ENCODE data around the gene UCP3. TPM values are rescaled to one million over a fixed set of nuclear protein-coding genes. Genes with fewer than 3 reads are reported as not detected.

Gene UCP3
- total RNA-seq, 2 donors from 2014 or later: 0.55 to 6.8 TPM

- no peaks in the 10 kb centered on the region for H3K4me1 ChIP-seq (replicated peaks)
- H3K36me3 ChIP-seq: no peaks in the 10 kb centered on the region
- TF ChIP-seq POLR2A (IDR thresholded peaks at IDR 0.05) (no peak), POLR2AphosphoS5 (IDR thresholded peaks at IDR 0.05) (no peak)
- TF ChIP-seq, protein P1, sequence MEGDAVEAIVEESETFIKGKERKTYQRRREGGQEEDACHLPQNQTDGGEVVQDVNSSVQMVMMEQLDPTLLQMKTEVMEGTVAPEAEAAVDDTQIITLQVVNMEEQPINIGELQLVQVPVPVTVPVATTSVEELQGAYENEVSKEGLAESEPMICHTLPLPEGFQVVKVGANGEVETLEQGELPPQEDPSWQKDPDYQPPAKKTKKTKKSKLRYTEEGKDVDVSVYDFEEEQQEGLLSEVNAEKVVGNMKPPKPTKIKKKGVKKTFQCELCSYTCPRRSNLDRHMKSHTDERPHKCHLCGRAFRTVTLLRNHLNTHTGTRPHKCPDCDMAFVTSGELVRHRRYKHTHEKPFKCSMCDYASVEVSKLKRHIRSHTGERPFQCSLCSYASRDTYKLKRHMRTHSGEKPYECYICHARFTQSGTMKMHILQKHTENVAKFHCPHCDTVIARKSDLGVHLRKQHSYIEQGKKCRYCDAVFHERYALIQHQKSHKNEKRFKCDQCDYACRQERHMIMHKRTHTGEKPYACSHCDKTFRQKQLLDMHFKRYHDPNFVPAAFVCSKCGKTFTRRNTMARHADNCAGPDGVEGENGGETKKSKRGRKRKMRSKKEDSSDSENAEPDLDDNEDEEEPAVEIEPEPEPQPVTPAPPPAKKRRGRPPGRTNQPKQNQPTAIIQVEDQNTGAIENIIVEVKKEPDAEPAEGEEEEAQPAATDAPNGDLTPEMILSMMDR (IDR thresholded peaks at IDR 0.05): no peak
- WGBS: 54% methylated on average over 18 of the region's 18 CpGs
- intact Hi-C loops (cut with DNase I): loop anchor here (5.0 kb wide), 1 partner anchor 343 kb away; no protein-coding TSS in a partner anchor
- no peaks in the 10 kb centered on the region for H3K27me3 ChIP-seq (replicated peaks; ENCODE audit: insufficient read depth)
- DNase-seq (ENCODE audit: low spot score): no peak
- no peaks in the 10 kb centered on the region for H3K9me3 ChIP-seq
- peak overlapping the region; percentile 48 to 50 for H3K4me3 ChIP-seq
- peak overlapping the region; percentile 75 to 80 for H3K27ac ChIP-seq
Measured at GRCh38 chr11:73983741-73984538, 24.9 kb downstream of the UCP3 start.

GRCh38 chr11:73982990-73983740 lies 25.7 kb downstream of the UCP3 start:
- no peaks in the 10 kb centered on the region for H3K27me3 ChIP-seq (replicated peaks; ENCODE audit: insufficient read depth)
- H3K4me3 ChIP-seq: peak overlapping the region; percentile 48 to 50
- H3K9me3 ChIP-seq: no peaks in the 10 kb centered on the region
- H3K4me1 ChIP-seq (replicated peaks): no peaks in the 10 kb centered on the region
- no peaks in the 10 kb centered on the region for H3K36me3 ChIP-seq
- H3K27ac ChIP-seq: peak overlapping the region; percentile 75 to 80
- DNase-seq (ENCODE audit: low spot score): peak; percentile 89
- intact Hi-C loops (cut with DNase I): loop anchor here (5.0 kb wide), 1 partner anchor 344 kb away; no protein-coding TSS in a partner anchor
- WGBS: under 1% methylated on average over 56 of the region's 56 CpGs
- TF ChIP-seq, protein P1 (IDR thresholded peaks at IDR 0.05): peak in 1 of 4 experiments; percentile 15
- TF ChIP-seq POLR2AphosphoS5 (IDR thresholded peaks at IDR 0.05) (peak; percentile 83), POLR2A (IDR thresholded peaks at IDR 0.05) (peak; percentile 45)

DNA sequence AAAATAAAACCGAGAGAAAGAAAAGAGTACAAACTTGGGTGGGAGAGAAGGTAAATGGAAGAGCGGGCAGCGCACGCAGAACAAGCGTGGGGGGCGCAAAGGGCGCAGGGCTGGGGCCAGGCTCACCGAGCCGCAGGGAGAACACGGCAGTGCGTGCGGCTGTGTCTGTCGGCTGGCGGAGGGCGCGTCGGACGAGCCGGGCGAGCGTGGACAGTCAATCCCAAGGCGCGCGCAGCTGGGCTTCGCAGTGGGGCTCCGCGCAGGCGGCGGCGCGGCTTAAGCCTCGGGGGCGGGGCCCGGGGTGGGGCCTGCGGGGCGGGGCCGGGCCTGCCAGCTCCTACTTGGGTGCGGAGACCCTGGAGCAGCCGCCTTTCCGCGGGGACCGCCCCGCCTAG lies 26.3 kb downstream of the UCP3 start, which contains the start of gene UCP2:
UCP2 (minus strand) TSS at position 249 of the 395 bp plus-strand sequence. CDS start 4,465 bp downstream, outside the sequence.
- Histone ChIP-seq H3K27me3 (replicated peaks; ENCODE audit: insufficient read depth) (no peaks in the 10 kb centered on the region), H3K4me3 (peak within 1 kb of the TSS; percentile 48 to 50), H3K4me1 (replicated peaks) (no peaks in the 10 kb centered on the region), H3K36me3 (no peaks in the 10 kb centered on the region), H3K9me3 (no peaks in the 10 kb centered on the region), H3K27ac (peak within 1 kb of the TSS; percentile 75 to 80)
- intact Hi-C loops (cut with DNase I): loop anchor here (5.0 kb wide), 1 partner anchor 345 kb away; no protein-coding TSS in a partner anchor
- 2% methylated on average over 31 of the region's 43 CpGs for WGBS
- TF ChIP-seq, protein P1 (IDR thresholded peaks at IDR 0.05): no peak
- peak; percentile 32 for TF ChIP-seq POLR2A (IDR thresholded peaks at IDR 0.05)
- TF ChIP-seq POLR2AphosphoS5 (IDR thresholded peaks at IDR 0.05): no peak
- DNase-seq (ENCODE audit: low spot score): peak; percentile 72

DNA sequence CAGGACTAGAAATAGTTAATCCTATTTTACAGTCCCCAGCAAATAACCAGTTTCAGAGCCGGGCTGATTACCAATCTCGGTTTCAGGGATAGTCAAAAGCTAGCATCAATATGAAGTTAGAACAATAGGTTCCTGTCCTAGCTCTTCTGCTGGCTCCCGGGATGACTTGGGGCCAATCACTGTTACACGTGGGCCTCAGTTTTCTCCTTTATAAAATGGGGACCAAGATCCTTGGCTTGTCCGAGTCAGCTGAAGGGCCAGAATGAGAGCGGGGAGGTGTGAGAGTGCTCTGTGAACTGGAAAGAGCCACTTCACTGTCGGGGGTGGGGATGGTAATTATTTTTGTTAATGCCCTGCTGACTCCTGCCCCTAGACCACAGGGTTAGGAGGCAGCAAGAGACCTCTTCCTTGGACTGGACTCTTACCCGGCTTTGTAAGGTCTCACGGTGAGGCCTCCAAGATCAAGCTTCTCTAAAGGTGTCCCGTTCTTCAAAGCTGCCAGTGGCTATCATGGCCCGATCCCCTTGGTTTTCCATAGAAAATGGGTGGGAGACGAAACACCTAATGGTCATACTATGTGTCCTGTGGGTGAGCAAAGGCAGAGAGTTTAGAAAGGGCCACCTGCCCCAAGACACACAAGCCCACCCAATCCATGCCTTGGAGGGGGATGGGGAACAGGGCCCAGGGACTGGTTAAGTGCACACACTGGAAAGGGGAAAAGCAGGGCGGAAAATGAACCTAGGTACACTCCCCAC lies 27.7 kb downstream of the UCP3 start:
- Histone ChIP-seq H3K27me3 (replicated peaks; ENCODE audit: insufficient read depth) (no peaks in the 10 kb centered on the region), H3K4me1 (replicated peaks) (no peaks in the 10 kb centered on the region), H3K9me3 (no peaks in the 10 kb centered on the region), H3K36me3 (no peaks in the 10 kb centered on the region), H3K4me3 (no peak overlapping the region), H3K27ac (no peak overlapping the region)
- no peak for DNase-seq (ENCODE audit: low spot score)
- intact Hi-C loops (cut with DNase I): loop anchor here (5.0 kb wide), 1 partner anchor 346 kb away; no protein-coding TSS in a partner anchor
- TF ChIP-seq, protein P1 (IDR thresholded peaks at IDR 0.05): no peak
- TF ChIP-seq POLR2A (IDR thresholded peaks at IDR 0.05) (no peak), POLR2AphosphoS5 (IDR thresholded peaks at IDR 0.05) (no peak)
- WGBS: 81% methylated on average over 13 of the region's 13 CpGs

Measured in prostate gland (tissue), 2 donors.